Peyer's patch (tissue), 4 donors: Measurements from ENCODE around the gene CHKB.

Experiments
- CTCF ChIP-seq, 6 experiments: fragments of 450-650 bp in 4 of 6; fragments of 200-600 bp in 2 of 6; sonication (generic) in 1 of 6; IDR thresholded peaks; one replicate each; pipeline ENCODE4 v1.5.1; 2017 to 2019; ENCODE audit warnings: antibody characterized with exemption in 6 of 6, mild to moderate bottlenecking in 3 of 6, moderate library complexity in 1 of 6
- POLR2A ChIP-seq, 2 donors: fragments of 450-650 bp; IDR thresholded peaks; one replicate each; pipeline ENCODE4 v1.5.1; 2017; ENCODE audit warnings: antibody characterized with exemption in 2 of 2, mild to moderate bottlenecking in 2 of 2, moderate library complexity in 2 of 2

DNA sequence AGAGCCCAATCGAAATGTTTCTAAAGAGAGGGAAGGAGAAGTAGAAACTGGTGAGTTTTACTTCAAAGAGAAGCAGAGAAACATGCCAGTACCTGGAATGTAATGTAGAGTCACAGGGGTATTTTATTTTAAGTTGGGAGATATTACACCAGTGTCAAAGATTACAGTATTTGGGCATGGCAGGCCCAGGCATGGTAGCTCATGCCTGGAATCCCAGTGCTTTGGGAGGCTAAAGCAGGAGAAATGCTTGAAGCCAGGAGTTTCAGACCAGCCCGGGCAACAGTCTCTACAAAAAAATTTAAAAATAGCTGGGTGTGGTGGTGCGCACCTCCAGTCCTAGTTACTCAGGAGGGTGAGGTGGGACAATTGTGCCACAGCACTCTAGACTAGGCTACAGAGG, 22.6 kb downstream of the CHKB start:
- TF ChIP-seq CTCF (IDR thresholded peaks at IDR 0.05), result no peak
- TF ChIP-seq POLR2A (IDR thresholded peaks at IDR 0.05), result no peak
